IPS DF 4.7 (cell line): ENCODE results near the gene SCFD2.

ENCODE experiments used
- DNase-seq: peaks from one replicate; pipeline ENCODE4 v3.0.0-alpha.2; 2013; ENCODE audit warnings: low spot score; ENCODE audit errors: extremely low read depth

Gene SCFD2

GRCh38 chr4:52862639-52863161, 503.2 kb downstream of the SCFD2 start:
- DNase-seq, result no peak

GRCh38 chr4:52861879-52862616, 503.8 kb downstream of the SCFD2 start, which contains the start of gene RASL11B:
Gene RASL11B, plus strand, starts transcription at chr4:52862317. Its CDS starts 191 bp downstream, at chr4:52862508.
- no peak for DNase-seq

DNA sequence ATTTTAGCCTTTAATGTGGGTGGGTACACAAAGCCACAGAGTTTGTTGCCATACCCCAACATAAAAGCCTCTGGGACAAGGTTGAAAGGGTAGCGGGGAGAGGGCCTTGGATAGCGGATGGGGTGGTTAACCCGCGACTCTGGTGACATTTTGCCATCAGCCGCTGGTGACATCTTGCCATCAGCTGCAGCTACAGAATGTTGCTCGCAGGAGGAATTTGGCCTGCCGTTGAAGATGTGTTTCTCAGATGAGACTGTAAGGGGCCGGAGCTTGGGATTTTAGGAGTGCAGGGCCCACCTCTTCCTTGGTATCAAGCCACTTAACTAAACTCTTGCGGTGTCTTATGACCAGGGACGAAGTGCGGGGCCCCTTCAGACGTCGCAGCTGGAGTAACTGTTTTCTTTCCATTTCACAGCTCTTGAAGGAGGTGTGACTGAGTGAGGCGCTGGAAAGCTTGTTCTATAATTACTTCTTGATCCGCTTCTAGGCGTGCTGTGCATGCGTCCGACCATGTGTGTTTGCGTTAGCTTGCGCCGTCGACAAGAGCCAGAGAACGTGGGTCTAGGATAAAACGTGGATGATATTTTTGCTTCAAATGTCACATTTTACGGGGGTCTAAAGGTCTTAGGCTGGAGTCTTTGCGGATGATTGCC, 504.6 kb downstream of the SCFD2 start:
- DNase-seq, result no peak

DNA sequence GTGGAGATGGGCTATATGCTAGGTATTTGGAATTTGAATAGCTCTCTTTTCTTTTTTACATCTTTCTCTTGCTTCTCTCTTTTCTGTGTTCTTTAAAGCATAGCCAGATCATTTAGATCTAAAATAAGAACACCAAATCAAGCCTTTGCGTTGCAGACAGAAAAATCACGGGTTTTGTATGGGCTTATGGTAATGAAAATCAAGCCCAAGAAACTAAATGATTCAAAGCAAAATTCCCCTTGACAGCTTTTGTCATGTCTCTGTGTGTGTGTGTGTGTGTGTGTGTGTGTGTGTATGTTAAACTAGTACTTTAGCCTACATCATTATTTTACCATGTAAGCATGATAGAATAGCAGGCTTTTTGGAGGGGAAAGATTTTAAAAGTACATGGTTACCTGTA, 505.5 kb downstream of the SCFD2 start:
- no peak for DNase-seq

GRCh38 chr4:52856801-52857200, 509.1 kb downstream of the SCFD2 start:
- DNase-seq, result no peak

GRCh38 chr4:52853351-52853750, 512.5 kb downstream of the SCFD2 start:
- no peak for DNase-seq

DNA sequence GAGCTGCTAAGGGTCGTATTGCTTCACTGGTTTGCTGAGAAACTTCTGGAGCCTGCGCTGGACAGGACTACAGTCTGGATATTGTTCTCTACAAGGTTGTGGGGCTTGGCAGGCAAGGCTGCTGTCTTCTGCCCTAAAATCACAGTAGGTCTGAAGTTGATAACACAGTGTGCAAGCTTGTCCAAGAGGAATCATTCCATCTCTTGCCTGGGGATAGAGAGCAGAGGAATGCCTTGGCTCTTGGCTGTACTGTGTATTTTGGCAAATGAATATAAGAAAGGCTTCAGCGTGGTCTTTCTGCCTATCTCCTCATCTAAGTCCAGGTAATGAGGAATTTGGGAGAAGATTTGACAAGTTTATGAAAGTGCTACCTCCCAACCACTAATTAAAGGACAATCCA, 513.1 kb downstream of the SCFD2 start:
- no peak for DNase-seq

GRCh38 chr4:52852041-52852440, 513.8 kb downstream of the SCFD2 start:
- DNase-seq, result no peak

- DNase-seq, result no peak
Observed at GRCh38 chr4:52850406-52851124, 515.3 kb downstream of the SCFD2 start.

- DNase-seq, result no peak
Observed at GRCh38 chr4:52848254-52848653, 517.6 kb downstream of the SCFD2 start.

- DNase-seq, result no peak
Observed at GRCh38 chr4:52846502-52846901, 519.4 kb downstream of the SCFD2 start.

DNA sequence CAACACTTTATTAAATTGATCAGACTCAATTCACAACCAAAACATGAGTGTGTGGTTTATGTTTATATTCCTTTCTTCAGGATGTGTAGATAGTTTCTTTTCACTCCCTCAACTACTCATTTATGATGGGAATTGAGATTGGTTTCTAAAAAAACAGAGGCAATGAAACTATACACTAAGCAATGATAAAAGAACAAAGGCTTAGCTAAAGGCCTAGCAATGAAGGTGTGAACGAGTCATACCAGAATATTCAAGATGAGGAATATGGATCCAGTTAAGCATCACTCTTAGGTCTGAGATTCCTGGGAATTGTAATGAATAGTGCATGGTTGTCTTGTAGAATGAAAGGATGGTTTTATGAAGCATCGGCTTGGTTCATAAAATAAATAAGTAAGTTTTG, 521.3 kb downstream of the SCFD2 start:
- no peak for DNase-seq

DNA sequence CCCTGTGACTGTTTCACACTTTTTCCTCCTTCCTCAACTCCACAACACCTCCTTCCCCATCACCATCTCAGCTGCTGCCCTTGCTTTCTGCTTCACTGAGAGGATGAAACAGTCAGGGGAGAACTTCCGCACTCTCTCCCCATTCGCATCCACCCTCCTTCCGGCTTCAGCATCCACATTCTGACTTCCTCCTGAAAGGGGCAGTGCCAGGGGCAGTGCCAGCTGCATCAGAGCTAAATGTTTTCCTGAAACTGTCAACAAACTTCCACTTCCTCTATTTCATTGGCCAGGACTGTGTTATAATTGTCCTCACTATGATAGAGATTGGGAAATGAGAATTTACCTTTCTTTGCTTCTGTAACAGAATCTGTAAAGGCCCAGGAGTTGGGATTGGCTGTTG, 521.9 kb downstream of the SCFD2 start:
- DNase-seq, result no peak

DNA sequence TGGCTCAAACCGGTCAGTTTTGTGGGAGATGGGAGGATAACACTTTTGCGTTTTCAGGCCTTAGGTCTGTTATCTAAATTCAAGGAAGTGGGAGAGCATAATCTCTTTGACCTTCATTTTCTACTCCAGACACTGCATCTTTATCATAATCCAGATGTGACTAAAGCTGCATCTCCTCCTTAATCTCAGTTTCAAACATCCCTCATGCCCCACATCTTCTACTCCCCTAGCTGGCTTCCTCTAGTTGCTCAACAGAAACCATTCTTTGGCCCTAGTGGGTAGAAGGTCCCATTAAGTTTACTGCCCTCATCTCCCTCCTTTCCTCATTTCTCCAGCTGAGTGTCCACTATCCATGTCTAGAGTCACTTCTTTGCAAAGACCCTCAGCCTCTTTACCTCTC, 522.5 kb downstream of the SCFD2 start:
- DNase-seq, result no peak

GRCh38 chr4:52842792-52843191, 523.1 kb downstream of the SCFD2 start:
- DNase-seq, result no peak

DNA sequence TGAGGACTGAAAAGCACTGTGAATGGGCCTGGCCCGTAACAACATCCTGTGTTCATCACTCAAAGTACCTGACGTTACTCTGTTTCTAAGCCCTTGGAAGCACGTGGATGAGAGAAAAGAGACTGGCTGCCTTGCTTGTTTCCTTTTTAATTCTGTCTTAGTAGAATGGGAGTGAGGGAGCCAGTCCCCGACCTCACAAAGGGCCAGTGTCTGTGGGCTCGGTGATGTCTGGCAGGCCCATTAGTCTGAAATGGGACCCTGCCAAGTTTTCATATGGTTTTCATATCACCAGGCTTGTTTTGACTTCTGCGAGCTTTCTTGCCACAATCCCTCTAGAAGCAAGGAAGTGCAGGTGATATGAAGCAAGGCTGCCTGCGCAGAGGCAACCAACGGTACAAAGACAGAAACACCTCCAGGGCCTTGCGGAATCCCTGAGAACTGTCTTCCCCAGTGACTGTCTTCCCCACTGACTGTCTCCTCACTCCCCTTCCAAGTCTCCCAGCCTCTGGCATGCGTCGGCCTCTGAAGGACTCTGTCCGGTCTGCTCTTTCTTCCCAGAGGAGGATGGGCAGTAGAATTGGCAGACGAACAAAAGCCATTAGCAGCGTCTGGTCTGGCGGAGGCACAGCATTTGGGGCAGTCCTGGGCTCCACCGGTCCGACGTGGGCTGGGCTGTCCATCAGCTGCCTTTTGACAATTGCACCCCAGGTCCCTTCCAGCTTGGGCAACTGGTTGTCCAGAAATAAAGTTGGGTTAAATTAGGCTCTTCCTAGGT, 524.0 kb downstream of the SCFD2 start:
- DNase-seq, result no peak

- DNase-seq, result no peak
Observed at GRCh38 chr4:52840531-52841370, 525.1 kb downstream of the SCFD2 start.

DNA sequence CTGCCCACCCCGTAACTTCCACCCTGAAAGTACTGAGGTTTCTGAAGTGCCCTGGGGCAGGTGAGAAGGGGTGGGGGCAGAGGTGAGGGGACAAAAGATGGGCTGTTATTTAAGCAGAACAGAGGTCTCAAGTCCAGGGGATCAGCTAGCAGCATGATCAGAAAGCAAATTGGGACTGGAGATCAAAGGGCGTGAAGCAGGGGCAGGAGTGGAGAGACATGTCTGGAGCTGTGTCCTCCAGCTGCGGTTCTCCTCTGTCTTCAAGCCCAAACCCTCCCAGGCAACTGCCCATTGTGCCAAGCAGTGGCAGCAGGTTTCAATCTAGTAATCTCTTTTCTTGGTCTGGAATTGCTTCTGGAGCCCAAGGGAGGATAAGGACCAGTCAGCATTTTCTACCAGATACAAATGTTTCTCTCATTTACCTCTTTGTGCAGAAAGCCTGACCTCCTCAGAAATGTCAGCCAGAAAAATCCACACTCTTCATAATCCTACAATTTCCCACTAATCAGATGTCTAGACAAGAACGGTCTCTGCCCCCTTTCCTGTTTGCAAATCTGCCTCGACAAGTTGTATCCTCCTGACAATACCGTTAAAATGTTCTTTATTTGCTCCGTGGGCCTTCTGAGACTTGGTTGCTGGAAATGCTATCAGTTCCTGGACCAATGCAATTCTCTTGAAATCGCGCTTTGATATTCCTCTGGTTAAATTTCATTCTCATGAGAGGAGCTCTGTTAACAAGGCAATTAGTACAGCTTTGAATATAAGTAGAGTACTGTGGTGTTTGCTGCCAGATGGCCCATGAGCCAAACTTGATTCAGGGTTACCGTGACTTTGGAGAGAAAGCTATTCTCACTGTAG, 526.9 kb downstream of the SCFD2 start:
- no peak for DNase-seq

- DNase-seq, result no peak
Observed at GRCh38 chr4:52837716-52838558, 527.9 kb downstream of the SCFD2 start.
